Hypothalamus (tissue), 51 donors: Measurements from ENCODE around the gene CASKIN2.

Source experiments
- DNase-seq, 51 donors: peaks; one replicate each; lab custom pipeline; 2025; lab: John Stamatoyannopoulos, UW

The CASKIN2 gene

DNA sequence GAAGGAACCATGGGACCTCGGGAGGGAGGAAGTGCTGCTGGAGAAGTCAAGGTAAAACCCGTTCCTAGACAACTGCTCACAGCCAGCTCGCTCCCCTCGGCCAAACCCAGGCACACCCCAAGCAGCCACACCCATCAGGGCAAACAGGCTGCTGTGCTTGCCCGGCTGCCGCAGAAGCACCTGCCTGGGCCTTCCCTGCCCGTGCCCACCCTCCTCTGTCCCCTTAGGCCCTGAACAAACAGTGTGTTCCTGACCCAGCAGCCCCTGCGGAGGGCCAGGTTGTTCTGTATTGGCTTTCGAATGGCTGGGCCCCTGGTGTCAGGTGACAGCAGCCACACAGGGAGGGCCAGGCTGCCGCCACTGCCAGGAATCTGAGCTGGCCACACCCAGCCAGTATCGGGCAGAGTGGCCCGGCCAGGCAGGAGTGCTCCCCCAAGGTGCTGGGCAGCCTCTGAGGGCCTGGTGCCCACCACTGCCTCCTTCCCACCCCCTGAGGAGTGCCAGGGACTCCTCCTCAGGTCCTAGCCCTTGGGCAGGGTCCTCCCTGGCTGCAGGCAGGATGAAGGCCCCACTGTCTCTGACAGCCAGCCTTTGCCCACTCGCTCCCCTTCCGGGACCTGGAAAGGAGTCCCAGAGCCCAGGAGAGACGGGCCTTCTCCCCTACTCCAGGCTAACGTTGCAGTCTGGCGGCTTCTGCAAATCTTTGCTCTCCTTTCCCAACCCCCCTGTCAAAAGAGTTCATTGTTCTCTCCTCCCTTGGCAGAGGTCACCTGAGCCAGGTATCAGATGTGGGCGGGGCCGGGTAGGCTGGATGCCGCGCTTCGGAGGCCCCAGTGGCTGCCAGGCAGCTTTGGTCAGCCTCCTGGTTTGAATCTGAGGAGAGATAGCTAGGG lies 34.2 kb upstream of the CASKIN2 start:
- no peak for DNase-seq

DNA sequence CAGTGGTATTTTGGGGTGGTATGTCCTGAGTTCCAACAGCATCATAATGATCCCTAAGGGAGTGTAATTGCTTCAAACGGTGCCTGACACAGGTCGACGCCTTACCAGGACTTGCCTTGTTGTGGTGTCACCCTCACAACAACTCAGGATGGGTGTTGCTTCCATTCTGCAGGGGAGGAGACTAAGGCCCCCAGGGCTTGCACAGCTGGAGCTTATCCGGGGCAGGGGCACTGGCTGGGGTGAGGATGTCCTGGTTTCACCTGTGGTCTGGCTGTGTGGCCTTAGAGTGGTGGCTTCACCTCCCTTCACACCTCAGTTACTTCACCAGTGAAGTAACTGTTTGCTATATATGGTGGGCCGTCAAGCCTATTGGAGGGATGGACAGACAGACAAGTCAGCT lies 33.5 kb upstream of the CASKIN2 start:
- DNase-seq: no peak

DNA sequence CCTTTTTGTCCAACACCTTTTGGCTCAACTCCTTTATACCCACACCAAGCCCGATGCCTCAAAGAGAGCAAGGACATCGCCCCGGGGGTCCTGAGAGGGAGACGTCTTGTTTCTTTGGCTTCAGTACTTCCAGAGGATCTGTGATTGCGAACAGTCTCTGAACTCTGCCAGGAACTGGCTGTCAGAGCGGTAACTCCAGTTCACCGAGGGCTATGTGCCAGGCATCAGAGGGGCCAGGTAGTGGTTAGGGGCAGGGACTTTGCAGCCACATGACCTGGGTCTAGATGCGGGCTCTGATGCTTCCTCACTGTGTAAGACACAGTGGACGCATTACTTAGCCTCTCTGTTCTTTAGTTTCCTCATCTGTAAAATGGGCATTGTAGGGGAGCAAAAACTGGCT lies 31.8 kb upstream of the CASKIN2 start:
- DNase-seq: no peak

DNA sequence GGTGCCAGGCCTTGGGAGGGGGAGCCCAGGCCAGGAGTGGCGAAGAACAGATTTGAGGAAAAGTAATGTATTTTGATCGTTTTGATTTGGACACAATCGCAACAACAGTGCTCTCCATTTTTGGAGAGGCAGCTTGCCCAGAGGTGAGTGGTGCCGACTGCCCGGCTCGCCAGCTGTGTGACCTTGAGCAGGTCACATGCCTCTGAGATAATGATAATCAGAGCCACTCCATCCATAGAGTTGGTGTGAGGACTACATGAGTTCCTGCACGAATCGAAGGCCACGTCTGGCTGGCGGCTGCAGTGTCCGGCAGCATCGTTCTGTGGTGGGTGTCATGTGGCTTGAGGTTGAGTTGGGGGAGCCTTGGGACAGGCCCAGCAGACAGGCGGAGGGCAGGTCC lies 30.8 kb upstream of the CASKIN2 start:
- DNase-seq: no peak

DNA sequence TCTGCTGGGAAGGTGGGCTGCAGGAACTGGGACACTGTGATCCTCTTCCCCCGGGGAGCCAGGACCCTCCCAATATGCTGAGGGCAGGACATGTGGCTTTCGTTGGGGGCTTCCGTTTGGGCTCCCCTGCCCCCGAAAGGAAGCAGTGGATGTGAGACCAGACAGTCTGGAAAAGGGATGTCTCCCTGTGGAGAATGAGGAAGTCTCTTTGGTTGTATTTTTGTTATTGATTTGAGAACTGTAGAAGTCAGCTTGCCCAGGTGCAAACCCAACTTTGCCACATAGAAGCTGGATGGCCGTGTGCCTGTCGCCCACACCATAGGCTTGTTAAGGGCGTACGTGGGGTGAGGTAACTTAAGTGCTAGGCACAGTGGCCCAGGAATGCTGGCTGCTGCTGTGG lies 28.9 kb upstream of the CASKIN2 start:
- DNase-seq: no peak

DNA sequence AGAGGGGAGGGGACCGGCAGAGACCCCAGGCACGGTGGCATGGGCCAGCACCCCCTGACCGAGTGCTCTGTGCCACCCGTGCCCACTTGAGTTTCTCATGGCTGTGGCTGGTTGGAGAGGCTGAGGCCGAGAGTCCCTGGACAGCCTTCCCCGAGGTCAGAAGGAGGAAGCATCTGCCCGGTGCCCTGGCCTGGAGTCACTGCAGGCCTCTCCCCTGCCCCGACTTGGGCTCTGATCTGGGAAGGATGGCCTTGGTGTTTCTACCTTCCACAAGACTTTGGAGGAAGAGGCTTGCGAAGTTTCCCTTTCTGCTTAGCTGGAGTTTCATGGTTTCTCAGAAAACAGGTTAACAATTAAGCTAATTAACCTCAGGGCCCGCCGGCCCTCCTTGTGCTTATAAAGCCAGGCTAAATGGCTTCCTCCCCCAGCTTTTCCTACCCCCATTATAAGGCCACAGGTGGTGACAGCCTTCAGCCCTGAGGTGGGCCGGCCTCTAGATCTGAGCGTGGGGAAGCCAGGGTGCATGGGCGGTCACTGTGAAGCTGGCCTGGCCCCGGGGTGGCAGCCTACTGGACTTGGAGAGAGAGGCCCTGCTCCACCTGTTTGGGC lies 27.5 kb upstream of the CASKIN2 start:
- DNase-seq: no peak

DNA sequence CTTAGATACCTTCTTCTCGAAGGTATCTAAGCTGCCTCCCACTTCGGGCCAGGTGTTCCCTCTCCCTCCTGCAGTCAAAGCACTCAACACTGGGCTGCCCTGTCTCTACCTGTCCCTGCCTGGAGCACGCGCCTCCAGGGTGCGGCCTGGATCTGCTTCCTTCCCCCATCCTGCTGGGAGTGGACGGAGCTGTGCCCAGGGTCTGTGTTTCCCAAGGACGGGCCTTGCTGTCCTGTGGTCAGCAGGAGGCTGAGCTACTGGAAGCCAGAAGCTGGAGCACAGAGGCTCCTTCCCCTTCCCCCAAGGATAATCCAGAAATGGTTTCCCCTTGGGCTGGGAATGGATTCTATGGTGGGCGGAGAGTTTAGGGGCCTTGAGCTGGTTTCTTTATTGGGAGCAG lies 26.9 kb upstream of the CASKIN2 start:
- DNase-seq: no peak

DNA sequence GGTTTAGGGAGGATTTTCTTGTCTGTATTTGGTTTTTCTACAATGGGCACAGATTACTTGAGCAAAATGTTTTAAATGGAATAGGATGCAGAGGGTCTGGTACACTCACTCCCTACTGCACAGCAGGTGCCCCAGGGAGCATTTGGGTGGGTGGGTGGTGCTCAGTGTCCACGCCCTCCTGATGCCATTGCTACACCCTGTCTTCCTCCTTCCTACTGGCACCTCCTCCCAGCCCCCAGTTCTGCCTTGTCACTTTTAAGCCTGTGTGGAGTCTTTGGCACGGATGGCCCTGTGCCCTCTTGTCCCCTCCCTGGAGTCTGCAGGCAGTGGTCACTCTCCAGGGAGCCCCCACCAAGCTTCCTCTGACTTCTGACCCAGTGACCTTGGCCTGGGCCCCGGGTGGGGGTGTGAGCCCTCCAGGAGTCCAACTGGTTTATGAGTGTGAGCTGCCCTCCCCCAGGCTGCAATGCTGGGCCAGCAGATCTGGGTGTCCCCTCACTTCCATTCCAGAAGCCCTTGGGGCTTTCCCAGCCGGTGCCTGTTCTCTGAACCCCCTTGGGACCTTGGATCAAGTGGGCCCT lies 25.7 kb upstream of the CASKIN2 start:
- no peak for DNase-seq

DNA sequence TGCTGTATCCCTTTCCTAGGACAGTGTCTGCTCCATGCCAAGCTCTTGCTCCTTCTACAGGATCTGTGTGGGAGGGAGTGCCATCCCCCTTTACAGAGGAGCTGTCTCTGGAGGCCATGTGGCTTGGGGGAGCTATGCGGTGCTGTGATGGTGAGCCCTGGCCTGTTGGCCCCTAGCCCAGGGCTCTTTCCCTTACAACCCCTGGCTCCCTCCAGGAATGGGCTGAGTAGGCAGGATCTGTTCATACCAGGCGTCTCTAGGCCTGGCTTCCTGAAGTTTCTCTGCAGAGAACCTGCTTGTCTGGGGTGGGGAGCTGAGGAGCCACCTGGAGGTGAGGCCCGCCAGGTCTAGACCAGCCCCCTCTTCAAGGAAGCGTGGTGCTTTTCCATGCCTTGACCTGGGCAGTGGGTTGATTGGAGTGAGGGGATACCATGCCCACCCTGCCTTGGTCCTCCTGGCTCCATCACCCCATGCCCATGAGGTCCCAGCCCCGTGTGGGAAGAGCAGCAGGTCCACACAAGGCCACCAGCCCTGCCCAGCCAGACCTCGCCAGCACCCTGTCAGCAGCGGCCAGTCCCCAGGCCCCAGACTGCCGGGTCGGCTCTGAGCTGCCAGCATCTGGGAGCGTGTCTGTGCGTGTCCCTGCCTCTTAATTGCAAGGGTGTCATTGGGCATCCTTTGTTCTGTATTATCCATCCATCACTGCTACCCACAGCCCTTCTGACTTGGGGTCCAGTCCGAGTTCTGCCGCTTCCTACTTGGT lies 24.8 kb upstream of the CASKIN2 start:
- no peak for DNase-seq

DNA sequence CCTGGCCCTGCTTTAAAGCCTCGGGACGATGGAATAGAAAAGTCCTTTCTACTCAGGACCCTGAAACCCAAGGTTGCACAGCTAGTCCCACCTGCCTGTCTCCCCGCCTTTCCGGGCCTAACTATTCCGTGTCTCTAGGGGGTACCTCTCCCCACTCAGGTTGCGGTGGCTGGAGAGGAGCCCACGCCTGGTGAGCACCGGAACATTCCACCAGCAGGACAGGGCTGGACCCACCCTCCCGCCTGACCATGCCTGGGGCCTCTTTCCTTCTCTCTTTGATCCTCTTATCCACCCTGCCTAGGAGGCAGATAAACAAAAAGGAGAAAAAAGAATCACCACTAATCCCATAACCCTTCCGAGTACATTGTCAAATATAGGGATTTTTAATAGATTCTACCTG lies 21.0 kb upstream of the CASKIN2 start:
- DNase-seq: no peak

DNA sequence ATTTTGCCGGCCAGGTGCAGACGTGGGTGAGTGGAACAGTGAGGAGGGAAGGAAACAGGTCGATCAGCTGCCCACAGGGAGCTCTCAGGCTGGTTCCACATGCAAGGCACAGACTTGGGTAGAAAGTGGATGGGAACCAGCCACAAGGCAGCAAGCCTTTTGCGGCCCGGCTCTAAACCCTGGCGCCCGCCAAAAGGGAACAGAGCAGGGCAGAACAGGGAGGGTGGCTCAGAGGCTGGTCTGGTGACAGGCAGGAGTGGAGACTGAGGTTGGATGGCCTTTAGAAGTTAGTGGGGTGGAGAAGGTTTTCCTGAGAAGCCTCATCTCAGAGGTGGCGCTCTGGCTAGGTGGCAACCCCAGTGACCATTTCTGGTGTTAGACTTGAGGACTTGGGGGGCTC lies 20.5 kb upstream of the CASKIN2 start:
- no peak for DNase-seq

DNA sequence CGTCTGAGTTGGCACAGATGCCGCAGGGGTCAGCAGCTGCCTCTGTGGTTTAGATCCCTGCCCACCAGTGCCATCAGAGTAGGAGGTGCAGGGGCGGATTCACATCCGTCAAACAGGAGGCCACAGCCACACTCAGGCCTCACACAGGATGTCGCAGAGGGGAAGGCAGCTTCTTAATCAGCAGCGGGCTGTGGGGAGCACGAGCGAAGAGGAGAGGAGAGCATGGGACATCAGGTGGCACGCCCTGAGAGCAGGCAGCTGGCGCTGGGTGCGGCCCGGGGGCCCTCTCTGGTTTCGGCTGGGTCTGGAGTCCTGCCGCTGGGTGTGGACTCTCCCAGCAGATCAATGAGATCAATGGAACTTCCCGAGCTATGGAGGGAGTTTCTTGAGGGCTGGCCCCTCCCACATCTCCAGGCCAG lies 19.8 kb upstream of the CASKIN2 start:
- DNase-seq: no peak

DNA sequence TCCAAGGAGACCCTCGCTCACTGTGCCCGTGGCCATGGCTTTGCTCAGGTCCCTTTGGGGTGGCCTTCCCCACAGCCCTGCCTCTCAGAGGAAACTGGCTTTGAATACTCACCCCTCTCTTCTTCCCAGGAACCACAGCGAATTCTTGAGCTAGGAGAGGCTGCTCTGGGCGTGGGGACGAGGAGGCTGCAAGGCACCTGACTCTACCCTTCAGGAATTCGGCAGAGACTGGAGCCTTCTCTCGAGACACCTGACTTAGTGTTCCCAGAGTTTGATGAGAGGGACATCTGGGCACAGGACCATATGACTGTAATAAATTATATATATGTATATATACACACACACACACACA lies 16.4 kb upstream of the CASKIN2 start:
- DNase-seq: no peak

DNA sequence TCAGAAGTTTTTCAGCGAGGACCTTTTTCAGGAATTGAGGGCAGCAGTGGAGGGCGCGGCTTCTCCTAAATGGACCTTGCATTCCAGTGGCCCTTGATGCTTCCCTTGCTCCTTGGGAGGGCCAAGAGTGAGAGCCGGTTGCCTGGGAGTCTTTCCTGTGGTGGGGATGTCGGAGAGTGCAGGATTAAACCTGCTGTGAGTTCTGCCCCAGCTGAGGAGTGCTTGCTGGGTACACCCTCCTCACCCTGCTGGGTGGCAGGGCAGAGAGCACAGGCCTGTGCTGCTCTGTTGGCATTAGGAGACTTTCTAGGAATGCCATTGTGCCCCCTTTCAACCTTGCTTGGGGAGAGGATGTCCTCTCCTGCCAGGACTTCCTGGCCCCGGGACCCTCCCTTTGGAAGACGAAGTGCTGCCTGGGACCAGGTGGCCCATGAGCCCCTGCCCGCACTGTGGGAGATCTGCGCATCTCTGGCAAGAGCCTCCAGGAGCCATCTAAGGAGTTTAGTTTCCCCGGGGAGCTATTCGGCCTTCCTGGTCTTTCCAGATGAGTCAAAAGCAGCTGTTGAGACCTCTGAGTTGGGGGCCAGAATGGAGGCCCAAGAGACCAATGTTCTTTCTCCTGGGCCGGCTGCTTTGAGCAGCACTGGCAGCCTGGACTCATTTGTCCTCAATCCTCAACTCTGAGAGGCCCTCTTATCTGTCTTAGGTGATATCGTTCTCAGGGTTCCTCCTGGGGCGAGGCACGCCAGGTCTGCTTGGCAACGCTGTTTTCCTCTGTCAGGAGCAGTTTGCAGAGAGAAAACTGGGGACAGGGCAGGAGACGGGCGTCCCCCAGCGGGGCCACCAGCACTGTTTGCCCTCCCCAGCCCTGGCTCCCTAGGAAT lies 15.7 kb upstream of the CASKIN2 start:
- no peak for DNase-seq

DNA sequence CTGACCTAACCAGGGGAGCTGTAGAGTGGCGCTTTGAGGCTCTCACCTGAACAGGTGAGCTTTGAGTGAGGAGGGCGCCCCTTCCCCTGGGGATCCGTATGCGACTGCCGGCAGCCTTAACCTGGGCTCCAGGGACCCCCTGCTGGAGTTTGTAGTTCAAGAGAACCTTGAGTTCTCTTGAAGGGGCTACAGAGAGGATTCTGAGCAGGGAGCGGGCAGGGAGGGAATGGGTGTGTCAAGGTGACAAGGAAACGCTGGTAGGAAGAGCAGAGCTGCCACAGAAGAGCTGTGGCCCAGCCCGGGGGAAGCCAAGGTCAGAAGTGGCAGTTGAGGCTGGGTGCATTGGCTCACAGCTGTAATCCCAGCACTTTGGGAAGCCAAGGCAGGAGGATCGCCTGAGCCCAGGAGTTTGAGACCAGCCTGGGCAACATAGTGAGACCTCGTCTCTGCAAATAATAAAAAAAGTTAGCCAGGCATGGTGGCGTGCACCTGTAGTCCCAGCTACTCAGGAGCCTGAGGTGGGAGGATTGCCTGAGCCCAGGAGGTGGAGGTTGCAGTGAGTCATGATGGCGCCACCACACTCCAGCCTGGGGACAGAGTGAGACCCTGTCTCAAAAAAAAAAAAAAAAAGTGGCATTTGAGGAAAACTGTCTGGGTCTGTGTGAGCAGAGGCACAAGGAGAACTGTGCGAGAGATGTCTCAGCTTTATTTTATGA lies 11.4 kb upstream of the CASKIN2 start:
- DNase-seq: no peak

DNA sequence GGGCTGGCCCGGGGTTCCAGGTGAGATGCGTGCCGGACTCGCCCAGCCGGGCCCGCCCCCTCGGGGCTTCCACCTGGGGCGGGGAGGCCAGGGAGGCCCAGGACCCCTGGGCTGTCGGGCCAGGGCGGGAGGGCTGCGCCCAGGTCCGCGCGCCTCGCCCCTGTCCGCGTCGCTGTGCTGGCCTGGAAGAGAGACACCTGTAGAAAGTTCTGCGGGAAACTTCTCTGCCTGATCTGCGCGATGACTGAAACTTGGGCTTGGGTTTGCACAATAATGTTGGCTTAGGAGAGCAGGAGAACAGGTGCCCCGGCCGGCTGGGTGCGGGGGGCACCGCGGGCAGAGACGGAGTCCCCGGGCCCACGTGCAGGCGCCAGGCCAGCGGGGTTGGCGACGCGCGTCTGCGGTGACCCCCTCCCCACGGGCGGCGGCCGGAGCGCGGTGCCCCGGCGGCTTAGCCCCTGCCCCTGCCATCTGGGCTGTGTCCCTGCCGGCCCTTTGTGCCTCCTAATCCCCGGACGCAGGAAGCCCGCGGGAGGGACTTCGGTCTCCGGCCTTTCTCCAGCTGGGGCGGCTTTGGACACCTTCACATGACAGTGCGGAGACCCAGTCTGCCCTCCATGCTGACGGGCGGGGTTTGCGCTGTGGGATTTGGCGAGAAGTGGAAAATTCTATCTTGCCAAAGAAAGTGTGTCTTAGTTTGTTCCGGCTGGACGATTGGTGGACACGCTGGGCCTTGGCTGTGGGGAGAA lies 10.6 kb upstream of the CASKIN2 start:
- no peak for DNase-seq

DNA sequence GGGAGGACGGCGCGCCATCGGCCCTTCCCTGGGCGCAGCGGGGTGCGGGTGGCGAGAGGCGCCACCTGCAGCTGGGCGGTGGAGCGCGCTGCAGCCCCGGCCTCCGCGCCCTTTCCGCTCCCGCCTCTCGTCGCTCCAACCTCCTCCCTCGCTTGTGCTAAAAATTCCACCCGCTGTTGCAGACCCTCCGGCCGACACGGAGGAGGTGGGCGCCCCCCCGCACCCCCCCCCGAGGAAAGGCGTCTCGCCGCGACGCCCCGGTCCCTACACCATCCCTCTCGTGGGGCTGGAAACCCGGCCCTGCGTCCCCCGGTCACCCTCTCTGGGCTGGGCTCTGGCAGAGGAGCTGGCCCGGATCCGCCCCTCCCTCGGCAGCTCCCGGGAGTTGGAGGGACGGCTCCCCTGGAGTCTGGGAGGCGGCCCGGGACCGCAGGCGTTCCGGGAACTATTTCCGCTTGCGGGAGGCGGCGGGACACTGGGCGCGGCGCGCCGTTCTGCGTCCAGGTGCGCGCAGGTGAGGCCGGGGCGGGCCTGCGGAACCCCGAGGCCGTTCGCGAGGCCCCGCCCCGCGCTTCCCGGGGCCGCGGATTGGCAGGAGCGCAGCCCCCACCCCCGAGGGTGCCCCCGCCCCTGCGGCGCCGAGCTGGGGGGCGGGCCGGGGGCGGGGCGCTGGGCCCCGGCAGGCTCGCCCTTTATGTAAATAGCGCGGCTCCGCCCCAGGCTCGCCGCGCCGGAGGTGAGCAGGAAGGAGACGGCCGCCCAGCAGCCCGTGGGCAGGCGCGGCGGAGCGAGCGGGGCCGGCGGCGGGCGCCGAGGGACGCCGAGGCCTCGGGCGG lies 9.9 kb upstream of the CASKIN2 start, which contains the start of gene LLGL2:
Gene LLGL2 (plus strand): TSS at position 728 of the 836 bp plus-strand sequence. CDS start 17,730 bp downstream, outside the sequence.
- peak in 17 of 51 donors; percentile 24 to 69 (median 39) for DNase-seq
